Progenitor cell of endocrine pancreas (in vitro differentiated cells): ENCODE results near the gene PLEKHH2. TPM values are rescaled to one million over a fixed set of nuclear protein-coding genes. Genes with fewer than 3 reads are reported as not detected.

Experiments used
- DNase-seq: peaks from one replicate; pipeline ENCODE4 v3.0.0; 2021; ENCODE audit warnings: low spot score; ENCODE audit not compliant: unreplicated experiment
- H3K27ac Mint-ChIP-seq: 2 replicates; pipeline ENCODE4 v1.8.0; 2021; ENCODE audit warnings: mild to moderate bottlenecking, moderate library complexity, mixed read lengths
- H3K27me3 Mint-ChIP-seq: 2 replicates; pipeline ENCODE4 v1.8.0; 2021; ENCODE audit warnings: mixed read lengths
- H3K36me3 Mint-ChIP-seq: 2 replicates; pipeline ENCODE4 v1.8.0; 2022; ENCODE audit warnings: mixed read lengths; ENCODE audit not compliant: insufficient read depth
- H3K4me1 Mint-ChIP-seq: 2 replicates; pipeline ENCODE4 v1.8.0; 2021; ENCODE audit warnings: low read depth, mixed read lengths
- H3K4me3 Mint-ChIP-seq: 2 replicates; pipeline ENCODE4 v1.8.0; 2021; ENCODE audit warnings: low read depth, mild to moderate bottlenecking, moderate library complexity, mixed read lengths
- H3K9me3 Mint-ChIP-seq: 2 replicates; pipeline ENCODE4 v1.8.0; 2021; ENCODE audit warnings: low read depth, mixed read lengths
- CTCF ChIP-seq: fragments of 200-600 bp; sonication (generic); IDR thresholded peaks from one replicate; pipeline ENCODE4 v1.5.0; 2021; ENCODE audit warnings: antibody characterized with exemption, mild to moderate bottlenecking; ENCODE audit not compliant: unreplicated experiment
- total RNA-seq: library from RNA; stranded (reverse); gene quantifications from 2 replicates; pipeline ENCODE4 v1.2.1, GENCODE V29; 2021

PLEKHH2 gene
- total RNA-seq, 1 donor from 2014 or later: 9.0 TPM

- Mint-ChIP-seq H3K27ac (no peak overlapping the region), H3K4me3 (no peak overlapping the region), H3K36me3 (peaks cover 6% of the 10 kb centered on the region), H3K27me3 (no peaks in the 10 kb centered on the region), H3K4me1 (peaks cover 9% of the 10 kb centered on the region), H3K9me3 (no peaks in the 10 kb centered on the region)
- TF ChIP-seq CTCF: no peak
- DNase-seq: no peak
Observed at GRCh38 chr2:43810452-43810851, 173.4 kb downstream of the PLEKHH2 start.

- H3K4me1 Mint-ChIP-seq: peaks cover 9% of the 10 kb centered on the region
- H3K9me3 Mint-ChIP-seq: peaks cover 2% of the 10 kb centered on the region
- H3K36me3 Mint-ChIP-seq: peaks cover 5% of the 10 kb centered on the region
- no peak for TF ChIP-seq CTCF
- H3K27me3 Mint-ChIP-seq: no peaks in the 10 kb centered on the region
- H3K4me3 Mint-ChIP-seq: no peak overlapping the region
- H3K27ac Mint-ChIP-seq: no peak overlapping the region
- DNase-seq: no peak
Observed at GRCh38 chr2:43810888-43811287, 173.8 kb downstream of the PLEKHH2 start.

- TF ChIP-seq CTCF: no peak
Observed at GRCh38 chr2:43812006-43812405, 174.9 kb downstream of the PLEKHH2 start.

GRCh38 chr2:43812947-43813346 is 175.9 kb downstream of the PLEKHH2 start:
- Mint-ChIP-seq H3K4me3 (no peak overlapping the region), H3K36me3 (peaks cover 3% of the 10 kb centered on the region), H3K27ac (no peak overlapping the region), H3K27me3 (no peaks in the 10 kb centered on the region), H3K4me1 (no peaks in the 10 kb centered on the region), H3K9me3 (peaks cover 2% of the 10 kb centered on the region)
- TF ChIP-seq CTCF: no peak
- no peak for DNase-seq

More at GRCh38 chr2:43812006-43812405, 174.9 kb downstream of the PLEKHH2 start:
- H3K9me3 Mint-ChIP-seq: peaks cover 2% of the 10 kb centered on the region
- peaks cover 2% of the 10 kb centered on the region for H3K4me1 Mint-ChIP-seq
- no peak for DNase-seq
- no peak overlapping the region for H3K4me3 Mint-ChIP-seq
- H3K27me3 Mint-ChIP-seq: no peaks in the 10 kb centered on the region
- H3K36me3 Mint-ChIP-seq: peaks cover 5% of the 10 kb centered on the region
- no peak overlapping the region for H3K27ac Mint-ChIP-seq

- no peak for DNase-seq
- no peak overlapping the region for H3K27ac Mint-ChIP-seq
- no peaks in the 10 kb centered on the region for H3K4me1 Mint-ChIP-seq
- no peak for TF ChIP-seq CTCF
- H3K36me3 Mint-ChIP-seq: peaks cover 3% of the 10 kb centered on the region
- H3K9me3 Mint-ChIP-seq: peaks cover 2% of the 10 kb centered on the region
- no peak overlapping the region for H3K4me3 Mint-ChIP-seq
- no peaks in the 10 kb centered on the region for H3K27me3 Mint-ChIP-seq
Observed at GRCh38 chr2:43814711-43815110, 177.7 kb downstream of the PLEKHH2 start.

Other genes with a start within 250 kb of the PLEKHH2 start
- 38.6 and 39.4 TPM in 2 replicates for gene THADA, start 41.2 kb upstream of the PLEKHH2 start, total RNA-seq
- gene C1GALT1C1L, start 39.2 kb downstream of the PLEKHH2 start, total RNA-seq: 0.57 TPM in 1 of 2 replicates, not detected in the other
- gene DYNC2LI1, start 136.8 kb downstream of the PLEKHH2 start, total RNA-seq: 29.2 and 30.1 TPM in 2 replicates
- not detected in 2 replicates for gene ABCG5, start 201.6 kb downstream of the PLEKHH2 start, total RNA-seq
- not detected in 2 replicates for gene ABCG8, start 201.7 kb downstream of the PLEKHH2 start, total RNA-seq